ENCODE measurements around the gene ADGRV1. TPM values are rescaled to one million over a fixed set of nuclear protein-coding genes. Genes with fewer than 3 reads are reported as not detected.
A peak's percentile ranks its signal among the peaks of the same experiment; 100 is the strongest.
"Not testable (repeated sequence)": the region's sequence is repeated elsewhere in the genome, so short reads cannot be mapped to it uniquely, and the experiment has no call there.

The ADGRV1 gene
- total RNA-seq, 2 donors from 2014 or later: 0.45 to 0.74 TPM

DNA sequence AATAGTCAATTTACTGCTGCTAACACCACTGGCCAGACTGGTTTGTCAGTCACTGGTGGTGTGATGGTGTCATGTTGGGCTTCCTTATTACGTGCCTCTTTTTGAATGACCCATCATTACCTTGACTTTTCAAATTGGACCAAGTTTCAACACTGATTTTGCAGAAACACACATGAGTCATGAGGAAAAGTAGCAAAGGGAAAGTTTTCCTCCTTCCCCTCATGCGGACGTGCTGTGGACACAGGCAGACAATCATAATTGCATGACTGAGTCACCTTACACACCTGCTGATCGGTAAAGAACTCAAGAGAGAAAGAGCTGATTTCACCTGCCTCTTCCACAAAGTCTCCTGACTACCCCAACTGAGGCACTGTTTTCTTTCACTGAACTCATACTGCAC is 500.0 kb downstream of the ADGRV1 start:
- Mint-ChIP-seq H3K27ac (no peak overlapping the region), H3K4me1 (peaks cover 7% of the 10 kb centered on the region), H3K27me3 (peaks cover 37% of the 10 kb centered on the region), H3K4me3 (no peak overlapping the region), H3K9me3 (no peaks in the 10 kb centered on the region), H3K36me3 (ENCODE audit: low read depth) (no peaks in the 10 kb centered on the region)
- peak; percentile 72 for ATAC-seq (replicated peaks)

- peaks cover 7% of the 10 kb centered on the region for H3K4me1 Mint-ChIP-seq
- no peaks in the 10 kb centered on the region for H3K36me3 Mint-ChIP-seq (ENCODE audit: low read depth)
- ATAC-seq (replicated peaks): peak; percentile 78
- H3K9me3 Mint-ChIP-seq: no peaks in the 10 kb centered on the region
- peaks cover 34% of the 10 kb centered on the region for H3K27me3 Mint-ChIP-seq
- H3K4me3 Mint-ChIP-seq: no peak overlapping the region
- peak overlapping the region; percentile 39 for H3K27ac Mint-ChIP-seq
Observed at GRCh38 chr5:91059409-91059808, 500.8 kb downstream of the ADGRV1 start.

GRCh38 chr5:91061094-91061493 is 502.5 kb downstream of the ADGRV1 start:
- Mint-ChIP-seq H3K27ac (no peak overlapping the region), H3K9me3 (no peaks in the 10 kb centered on the region), H3K27me3 (peaks cover 32% of the 10 kb centered on the region), H3K4me1 (peaks cover 7% of the 10 kb centered on the region), H3K36me3 (ENCODE audit: low read depth) (no peaks in the 10 kb centered on the region), H3K4me3 (no peak overlapping the region)
- ATAC-seq (replicated peaks): no peak

DNA sequence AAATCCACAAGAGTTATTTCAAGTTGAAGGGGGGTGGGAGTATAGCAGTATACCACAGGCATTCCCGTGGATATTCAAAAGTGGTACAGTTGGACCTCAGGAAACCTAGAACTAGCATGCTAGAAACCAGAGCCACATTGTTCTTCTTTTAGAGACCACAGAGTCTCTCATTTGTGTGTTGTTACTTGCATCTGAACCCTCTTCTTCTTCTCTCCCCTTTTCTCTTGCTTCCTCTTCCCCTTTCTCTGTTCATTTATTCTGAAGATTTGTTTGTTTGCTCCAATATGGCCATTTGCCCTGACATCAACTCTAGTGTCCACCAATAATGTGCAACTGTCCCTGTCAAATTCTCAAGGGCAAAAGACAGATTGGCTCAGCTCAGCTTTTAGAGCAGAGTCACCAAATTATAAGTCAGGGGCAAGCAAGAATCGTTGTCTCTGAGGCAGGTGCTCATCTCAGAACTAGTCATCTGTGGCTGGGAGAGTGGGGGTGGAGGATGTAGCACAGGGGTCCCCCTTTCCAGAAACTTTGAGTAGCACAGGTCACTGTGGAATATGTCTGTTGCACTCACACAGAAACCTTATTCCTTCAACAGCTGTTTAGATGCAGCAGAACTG is 503.5 kb downstream of the ADGRV1 start:
- Mint-ChIP-seq H3K27ac (no peak overlapping the region), H3K27me3 (peaks cover 38% of the 10 kb centered on the region), H3K4me3 (no peak overlapping the region), H3K9me3 (no peaks in the 10 kb centered on the region), H3K36me3 (ENCODE audit: low read depth) (no peaks in the 10 kb centered on the region), H3K4me1 (peaks cover 7% of the 10 kb centered on the region)
- no peak for ATAC-seq (replicated peaks)

- H3K4me1 Mint-ChIP-seq; H3K36me3 Mint-ChIP-seq (ENCODE audit: low read depth); ATAC-seq (replicated peaks); H3K27ac Mint-ChIP-seq; H3K4me3 Mint-ChIP-seq; H3K9me3 Mint-ChIP-seq: not testable (repeated sequence)
- peaks cover 35% of the 10 kb centered on the region for H3K27me3 Mint-ChIP-seq
Observed at GRCh38 chr5:91063098-91063690, 504.6 kb downstream of the ADGRV1 start.

DNA sequence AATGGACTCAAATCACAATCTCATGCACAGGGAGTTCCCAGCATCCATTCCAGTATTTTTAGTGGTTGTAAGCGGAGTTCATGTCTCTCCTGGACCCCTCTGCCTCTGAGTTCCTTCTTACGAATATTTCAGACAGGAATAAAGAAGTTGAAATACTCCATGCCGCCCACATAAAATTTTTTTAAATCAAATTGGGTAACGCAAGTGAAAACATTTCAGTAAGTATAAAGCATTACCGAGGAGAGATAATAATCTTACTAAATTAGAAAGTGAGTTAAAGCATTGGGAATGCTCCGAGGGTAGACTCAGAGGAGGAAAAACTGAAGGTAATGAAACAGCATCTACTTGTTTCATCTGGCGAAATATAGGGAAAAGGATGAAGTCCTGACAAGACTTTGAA is 506.9 kb downstream of the ADGRV1 start:
- H3K36me3 Mint-ChIP-seq (ENCODE audit: low read depth): no peaks in the 10 kb centered on the region
- ATAC-seq (replicated peaks): no peak
- peaks cover 23% of the 10 kb centered on the region for H3K27me3 Mint-ChIP-seq
- no peaks in the 10 kb centered on the region for H3K9me3 Mint-ChIP-seq
- no peaks in the 10 kb centered on the region for H3K4me1 Mint-ChIP-seq
- no peak overlapping the region for H3K27ac Mint-ChIP-seq
- H3K4me3 Mint-ChIP-seq: no peak overlapping the region

GRCh38 chr5:91069364-91069763 is 510.8 kb downstream of the ADGRV1 start:
- H3K4me1 Mint-ChIP-seq: no peaks in the 10 kb centered on the region

DNA sequence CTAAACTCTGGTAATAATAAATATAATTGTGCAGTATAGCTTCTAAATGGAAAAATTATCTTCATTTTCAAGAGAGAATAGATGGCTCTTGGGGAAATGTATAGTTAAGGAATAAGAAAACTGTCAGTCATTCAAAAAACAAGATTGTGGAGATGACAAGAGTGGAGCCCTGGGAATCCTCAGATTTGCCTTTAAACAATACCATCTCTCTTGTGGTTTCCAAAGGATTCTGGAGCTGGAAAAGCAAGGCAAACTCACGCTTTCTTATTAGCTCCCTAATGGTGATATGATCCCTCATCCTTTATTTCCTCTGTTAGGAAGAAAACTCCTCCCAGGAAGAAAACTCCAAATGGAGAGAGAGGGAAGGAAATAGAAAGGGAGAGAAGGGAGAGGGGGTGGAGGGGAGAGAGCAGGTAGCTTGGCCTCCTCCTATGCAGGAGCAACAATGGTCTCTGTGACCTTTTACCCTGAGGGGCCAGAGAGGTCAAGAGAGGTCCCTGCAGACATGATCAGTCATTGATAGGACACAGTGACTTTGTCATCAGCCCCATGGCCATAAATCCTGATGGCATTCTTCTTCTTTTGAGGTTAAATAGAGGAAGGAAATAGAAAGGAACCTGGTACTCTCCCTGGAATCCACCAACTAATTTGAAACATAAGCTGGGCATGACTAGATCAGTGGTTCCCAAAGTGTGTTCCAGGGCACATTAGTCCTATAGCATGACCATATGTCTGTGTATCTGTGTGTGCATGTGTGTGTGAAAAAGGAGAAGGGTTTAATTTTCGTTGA is 512.4 kb downstream of the ADGRV1 start:
- ATAC-seq (replicated peaks): no peak
- Mint-ChIP-seq H3K4me3 (no peak overlapping the region), H3K9me3 (no peaks in the 10 kb centered on the region), H3K4me1 (no peaks in the 10 kb centered on the region), H3K27me3 (peaks cover 19% of the 10 kb centered on the region), H3K27ac (no peak overlapping the region), H3K36me3 (ENCODE audit: low read depth) (no peaks in the 10 kb centered on the region)

More at GRCh38 chr5:91069364-91069763, 510.8 kb downstream of the ADGRV1 start:
- peaks cover 17% of the 10 kb centered on the region for H3K27me3 Mint-ChIP-seq
- no peaks in the 10 kb centered on the region for H3K9me3 Mint-ChIP-seq
- H3K36me3 Mint-ChIP-seq (ENCODE audit: low read depth): no peaks in the 10 kb centered on the region
- H3K4me3 Mint-ChIP-seq: no peak overlapping the region
- H3K27ac Mint-ChIP-seq: no peak overlapping the region
- ATAC-seq (replicated peaks): no peak

- H3K27ac Mint-ChIP-seq: no peak overlapping the region
Observed at GRCh38 chr5:91072881-91073280, 514.3 kb downstream of the ADGRV1 start.

DNA sequence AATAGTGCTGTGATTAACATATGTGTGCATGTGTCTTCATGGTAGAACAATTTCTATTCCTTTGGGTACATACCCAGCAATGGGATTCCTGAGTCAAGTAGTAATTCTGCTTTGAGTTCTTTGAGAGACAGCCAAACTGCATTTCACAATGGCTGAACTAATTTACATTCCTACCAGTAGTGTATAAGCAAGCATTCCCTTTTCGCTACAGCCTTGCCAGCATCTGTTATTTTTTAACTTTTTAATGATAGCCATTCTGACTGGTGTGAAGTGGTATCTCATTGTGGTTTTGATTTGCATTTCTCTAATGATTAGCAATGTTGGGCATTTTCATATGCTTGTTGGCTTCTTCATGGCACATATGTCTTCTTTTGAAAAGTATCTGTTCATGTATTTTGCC is 516.0 kb downstream of the ADGRV1 start:
- no peak overlapping the region for H3K4me3 Mint-ChIP-seq
- H3K9me3 Mint-ChIP-seq: no peaks in the 10 kb centered on the region
- no peaks in the 10 kb centered on the region for H3K36me3 Mint-ChIP-seq (ENCODE audit: low read depth)
- H3K4me1 Mint-ChIP-seq: no peaks in the 10 kb centered on the region
- peaks cover 14% of the 10 kb centered on the region for H3K27me3 Mint-ChIP-seq
- no peak overlapping the region for H3K27ac Mint-ChIP-seq
- ATAC-seq (replicated peaks): no peak

More at GRCh38 chr5:91072881-91073280, 514.3 kb downstream of the ADGRV1 start:
- Mint-ChIP-seq H3K4me3 (no peak overlapping the region), H3K9me3 (no peaks in the 10 kb centered on the region), H3K27me3 (peaks cover 14% of the 10 kb centered on the region), H3K4me1 (no peaks in the 10 kb centered on the region), H3K36me3 (ENCODE audit: low read depth) (no peaks in the 10 kb centered on the region)
- ATAC-seq (replicated peaks): no peak

DNA sequence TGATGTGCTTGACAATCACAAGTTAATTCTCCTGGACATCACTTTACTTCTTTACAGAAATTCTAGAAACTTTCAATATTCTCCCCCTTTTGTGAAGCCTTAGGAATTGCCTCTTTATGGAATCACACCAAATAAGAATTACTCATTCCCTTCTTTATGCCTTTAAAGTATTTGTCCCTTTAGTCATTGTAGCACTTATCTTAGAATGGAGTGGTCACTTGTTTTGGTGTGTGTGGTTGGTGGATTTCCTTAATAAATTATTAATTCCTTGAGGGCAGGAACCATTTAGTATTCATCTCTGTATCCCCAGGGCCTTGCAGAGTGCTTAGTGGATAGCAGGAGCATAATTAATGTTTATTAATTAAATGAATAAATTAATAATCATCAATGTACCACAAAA is 517.5 kb downstream of the ADGRV1 start:
- ATAC-seq (replicated peaks): no peak
- H3K27me3 Mint-ChIP-seq: peaks cover 14% of the 10 kb centered on the region
- H3K4me3 Mint-ChIP-seq: no peak overlapping the region
- H3K36me3 Mint-ChIP-seq (ENCODE audit: low read depth): no peaks in the 10 kb centered on the region
- no peaks in the 10 kb centered on the region for H3K9me3 Mint-ChIP-seq
- H3K27ac Mint-ChIP-seq: no peak overlapping the region
- H3K4me1 Mint-ChIP-seq: no peaks in the 10 kb centered on the region

DNA sequence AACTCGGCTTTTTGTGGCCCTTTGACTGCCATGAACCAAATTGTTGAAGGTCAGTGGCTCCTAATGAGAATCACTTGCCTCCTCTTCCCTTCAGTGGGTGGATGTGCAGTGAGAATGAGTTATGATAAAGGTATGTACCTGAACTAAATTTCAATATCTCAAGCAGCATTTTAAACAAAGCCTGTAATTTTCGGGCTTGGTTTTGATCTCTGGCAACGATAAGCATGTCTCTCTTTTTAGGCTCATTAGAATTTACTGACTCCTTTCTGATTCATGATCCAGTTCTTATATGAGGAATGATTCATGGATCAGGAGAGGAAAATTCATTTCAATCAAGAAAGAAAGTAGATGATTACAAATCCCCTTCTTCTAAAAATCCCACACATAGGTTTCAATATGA is 519.0 kb downstream of the ADGRV1 start:
- Mint-ChIP-seq H3K4me3 (no peak overlapping the region), H3K27ac (no peak overlapping the region), H3K4me1 (no peaks in the 10 kb centered on the region), H3K27me3 (peaks cover 14% of the 10 kb centered on the region), H3K9me3 (no peaks in the 10 kb centered on the region), H3K36me3 (ENCODE audit: low read depth) (no peaks in the 10 kb centered on the region)
- peak; percentile 33 for ATAC-seq (replicated peaks)

DNA sequence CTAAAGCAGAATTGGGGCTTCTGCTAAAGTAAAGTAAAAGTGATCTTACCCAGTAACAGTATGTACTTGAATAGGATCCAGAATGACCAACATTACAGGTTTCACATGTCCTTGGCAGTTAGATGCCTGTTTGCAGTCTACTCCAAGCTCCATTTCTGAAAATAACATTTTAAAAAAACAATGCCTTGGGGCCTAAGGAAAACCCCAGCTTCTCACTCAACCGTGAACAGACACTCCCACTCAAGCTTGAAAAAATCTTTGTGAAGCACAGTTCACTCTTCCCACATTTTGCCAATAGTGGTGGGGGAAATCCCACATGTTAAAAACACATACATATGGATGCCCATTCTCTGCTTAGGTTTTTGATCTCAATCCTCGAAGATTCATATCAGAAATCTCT is 520.4 kb downstream of the ADGRV1 start:
- no peak overlapping the region for H3K27ac Mint-ChIP-seq
- ATAC-seq (replicated peaks): peak; percentile 78
- H3K9me3 Mint-ChIP-seq: no peaks in the 10 kb centered on the region
- H3K27me3 Mint-ChIP-seq: peaks cover 12% of the 10 kb centered on the region
- no peaks in the 10 kb centered on the region for H3K36me3 Mint-ChIP-seq (ENCODE audit: low read depth)
- H3K4me3 Mint-ChIP-seq: no peak overlapping the region
- H3K4me1 Mint-ChIP-seq: no peaks in the 10 kb centered on the region

DNA sequence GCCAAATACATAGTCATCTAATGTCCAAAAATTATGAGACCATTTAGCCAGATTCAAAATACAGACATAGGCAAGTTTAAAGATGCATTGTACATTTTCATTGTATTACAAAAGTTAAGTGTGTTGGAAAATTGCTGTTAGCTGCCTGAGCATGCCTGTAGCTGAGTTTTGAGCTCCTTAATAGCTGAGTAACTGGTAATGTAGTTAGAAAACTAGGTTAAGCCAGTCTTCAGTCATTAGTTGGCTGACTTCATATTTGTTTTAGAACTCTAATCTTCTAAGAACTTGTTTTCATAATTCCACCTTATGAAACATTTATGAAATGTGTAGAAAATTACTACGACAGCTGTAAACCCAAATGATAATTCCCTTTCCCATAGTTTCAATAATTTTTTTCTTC is 531.2 kb downstream of the ADGRV1 start:
- Mint-ChIP-seq H3K4me3 (no peak overlapping the region), H3K4me1 (no peaks in the 10 kb centered on the region), H3K27ac (no peak overlapping the region), H3K9me3 (no peaks in the 10 kb centered on the region), H3K27me3 (peaks cover 5% of the 10 kb centered on the region), H3K36me3 (ENCODE audit: low read depth) (no peaks in the 10 kb centered on the region)
- ATAC-seq (replicated peaks): no peak

GRCh38 chr5:91090995-91091394 is 532.4 kb downstream of the ADGRV1 start:
- no peak for ATAC-seq (replicated peaks)
- H3K36me3 Mint-ChIP-seq (ENCODE audit: low read depth): no peaks in the 10 kb centered on the region
- H3K4me3 Mint-ChIP-seq: no peak overlapping the region
- no peak overlapping the region for H3K27ac Mint-ChIP-seq
- peaks cover 5% of the 10 kb centered on the region for H3K27me3 Mint-ChIP-seq
- H3K4me1 Mint-ChIP-seq: no peaks in the 10 kb centered on the region
- no peaks in the 10 kb centered on the region for H3K9me3 Mint-ChIP-seq
